Measurements from ENCODE around the gene CRACR2B.

CRACR2B gene

GRCh38 chr11:810040-810567 is 17.6 kb upstream of the CRACR2B start:
- DNase-seq (ENCODE audit: low read depth in 2 of 2, low spot score in 1 of 2), result no peak

DNA sequence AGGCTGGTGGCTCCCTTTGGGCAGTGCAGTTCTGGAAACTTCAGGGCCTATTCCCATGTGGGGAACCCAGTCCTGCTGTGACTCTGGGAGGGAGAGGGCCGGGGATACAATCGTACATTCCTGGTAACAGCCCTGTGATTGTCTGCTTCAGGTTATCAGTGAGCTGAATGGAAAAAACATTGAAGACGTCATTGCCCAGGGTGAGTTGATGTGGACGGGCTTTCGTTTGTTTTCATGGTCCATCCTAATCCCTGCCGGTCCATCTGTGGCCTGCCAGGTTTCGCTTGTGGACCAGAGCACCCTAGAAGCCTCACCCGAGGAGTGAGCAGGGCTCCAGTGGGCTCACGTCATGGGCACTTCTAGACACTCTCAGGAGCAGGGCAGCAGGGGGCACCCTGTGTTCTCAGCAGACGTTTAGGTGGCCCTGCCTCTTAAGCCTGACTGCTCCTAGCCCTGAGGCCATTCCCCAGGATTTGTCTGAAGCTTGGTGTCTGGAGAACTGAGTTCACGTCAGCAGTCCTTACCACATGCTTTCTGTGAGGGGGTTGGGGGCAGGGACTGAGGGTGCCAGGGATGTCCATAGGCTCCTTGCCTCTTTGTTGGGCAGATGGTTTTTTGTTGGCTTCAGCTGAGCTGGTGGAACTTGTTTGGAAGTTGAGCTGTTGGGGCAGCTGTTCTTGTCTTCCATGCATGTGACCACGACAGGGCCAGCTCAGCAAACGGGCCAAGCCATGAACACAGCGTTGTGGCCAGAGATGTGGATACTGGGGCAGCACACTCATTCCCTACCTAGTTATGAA is 16.1 kb upstream of the CRACR2B start:
- DNase-seq (ENCODE audit: low read depth in 2 of 2, low spot score in 1 of 2), result no peak

- DNase-seq (ENCODE audit: low read depth in 2 of 2, low spot score in 1 of 2), result no peak
These were observed 15.3 kb upstream of the CRACR2B start for GRCh38 chr11:812390-812789.

GRCh38 chr11:813072-813455 is 14.7 kb upstream of the CRACR2B start:
- no peak for DNase-seq (ENCODE audit: low read depth in 2 of 2, low spot score in 1 of 2)

- no peak for DNase-seq (ENCODE audit: low read depth in 2 of 2, low spot score in 1 of 2)
These were observed 14.1 kb upstream of the CRACR2B start for GRCh38 chr11:813456-814096.

- no peak for DNase-seq (ENCODE audit: low read depth in 2 of 2, low spot score in 1 of 2)
These were observed 11.9 kb upstream of the CRACR2B start for GRCh38 chr11:815675-816432.

DNA sequence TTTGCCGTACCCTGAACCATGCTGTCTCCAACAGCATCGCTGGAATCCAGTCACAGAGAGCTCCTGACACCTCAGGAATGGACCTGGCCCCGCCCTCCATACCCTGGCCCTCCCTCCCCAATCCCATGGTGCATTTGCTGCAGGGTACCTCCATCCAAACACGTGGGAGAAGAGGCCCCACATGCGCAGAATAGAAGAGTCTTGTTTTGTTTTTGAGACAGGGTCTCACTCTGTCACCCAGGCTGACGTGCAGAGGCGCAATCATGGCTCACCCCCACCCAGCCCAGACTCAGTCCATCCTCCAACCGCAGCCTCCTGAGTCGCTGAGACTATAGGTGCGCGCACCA is 11.3 kb upstream of the CRACR2B start:
- DNase-seq (ENCODE audit: low read depth in 2 of 2, low spot score in 1 of 2), result no peak

DNA sequence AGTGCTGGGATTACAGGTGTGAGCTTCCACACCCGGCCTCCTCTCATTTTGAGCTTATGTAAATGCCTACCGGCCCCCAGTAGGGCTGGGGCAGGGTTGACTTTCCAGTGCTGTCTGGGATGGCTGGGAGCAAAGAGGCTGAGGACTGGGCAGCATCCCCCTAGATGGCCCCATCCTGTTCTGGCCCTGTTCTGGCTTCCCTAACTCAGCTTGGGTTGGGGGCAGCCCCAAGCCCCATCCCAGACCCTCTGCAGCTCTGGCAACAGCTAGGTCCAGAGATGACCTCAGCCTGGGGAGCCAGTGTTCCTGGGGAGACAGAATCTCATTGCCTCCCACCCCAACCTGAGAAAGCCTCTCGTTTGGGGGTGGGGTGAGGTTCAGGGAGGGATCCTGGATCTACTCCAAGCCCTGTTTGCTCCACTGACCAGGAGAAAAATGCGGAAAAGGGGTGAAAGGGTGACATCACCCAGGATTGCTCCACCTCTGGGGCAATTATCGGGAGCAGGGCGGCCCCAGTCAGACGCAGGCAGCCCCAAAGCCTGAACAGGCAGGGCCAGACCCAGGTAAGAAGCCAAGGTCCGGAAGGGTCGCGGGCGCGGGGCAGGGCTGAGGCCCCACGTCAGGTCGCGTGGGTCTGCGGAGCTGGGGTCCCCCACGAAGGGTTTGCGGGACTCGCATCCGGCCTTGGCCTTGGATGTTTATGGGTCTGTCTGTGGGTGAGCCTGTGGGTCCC is 9.2 kb upstream of the CRACR2B start, which contains the start of gene PNPLA2:
Gene PNPLA2, plus strand, starts transcription at position 519 of the 733 bp plus-strand sequence. CDS start 805 bp downstream, outside the sequence.
- DNase-seq (ENCODE audit: low read depth in 2 of 2, low spot score in 1 of 2), result no peak

DNA sequence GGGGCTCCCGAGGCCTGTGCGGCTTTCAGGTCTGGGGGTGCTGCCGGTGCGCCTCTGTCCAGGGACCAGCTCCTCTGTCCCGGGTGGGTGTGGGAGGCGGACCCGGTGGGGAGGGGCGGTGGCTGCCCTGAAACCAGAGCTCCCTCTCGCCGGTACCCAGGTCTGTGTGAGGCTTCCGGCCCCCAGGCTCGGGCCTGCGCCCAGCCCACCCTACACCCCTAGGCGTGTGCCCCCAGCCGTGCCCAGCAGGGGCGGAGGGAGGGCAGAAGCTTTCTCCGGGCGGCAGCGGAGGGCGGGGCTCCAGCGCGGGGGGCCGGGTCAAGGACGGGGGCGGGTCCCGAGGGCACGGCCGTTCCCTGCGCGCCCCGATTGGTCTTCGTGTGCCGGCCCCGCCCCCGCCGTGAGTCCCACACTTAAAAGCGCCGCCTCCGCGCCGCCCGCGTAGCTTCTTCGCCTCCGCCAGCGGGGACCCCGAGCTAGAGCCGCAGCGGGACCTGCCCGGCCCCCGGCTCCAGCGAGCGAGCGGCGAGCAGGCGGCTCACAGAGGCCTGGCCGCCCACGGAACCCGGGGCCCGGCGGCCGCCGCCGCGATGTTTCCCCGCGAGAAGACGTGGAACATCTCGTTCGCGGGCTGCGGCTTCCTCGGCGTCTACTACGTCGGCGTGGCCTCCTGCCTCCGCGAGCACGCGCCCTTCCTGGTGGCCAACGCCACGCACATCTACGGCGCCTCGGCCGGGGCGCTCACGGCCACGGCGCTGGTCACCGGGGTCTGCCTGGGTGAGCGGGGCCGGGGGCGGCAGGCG is 8.4 kb upstream of the CRACR2B start:
- DNase-seq (ENCODE audit: low read depth in 2 of 2, low spot score in 1 of 2), result peak; percentile 81 to 87

- peak; percentile 87 to 92 for DNase-seq (ENCODE audit: low read depth in 2 of 2, low spot score in 1 of 2)
These were observed 7.6 kb upstream of the CRACR2B start for GRCh38 chr11:819943-820649.

GRCh38 chr11:820655-821511 is 6.8 kb upstream of the CRACR2B start:
- DNase-seq (ENCODE audit: low read depth in 2 of 2, low spot score in 1 of 2), result no peak

GRCh38 chr11:821512-822371 is 6.0 kb upstream of the CRACR2B start:
- DNase-seq (ENCODE audit: low read depth in 2 of 2, low spot score in 1 of 2), result no peak

- no peak for DNase-seq (ENCODE audit: low read depth in 2 of 2, low spot score in 1 of 2)
These were observed 4.1 kb upstream of the CRACR2B start for GRCh38 chr11:823441-824291.

DNA sequence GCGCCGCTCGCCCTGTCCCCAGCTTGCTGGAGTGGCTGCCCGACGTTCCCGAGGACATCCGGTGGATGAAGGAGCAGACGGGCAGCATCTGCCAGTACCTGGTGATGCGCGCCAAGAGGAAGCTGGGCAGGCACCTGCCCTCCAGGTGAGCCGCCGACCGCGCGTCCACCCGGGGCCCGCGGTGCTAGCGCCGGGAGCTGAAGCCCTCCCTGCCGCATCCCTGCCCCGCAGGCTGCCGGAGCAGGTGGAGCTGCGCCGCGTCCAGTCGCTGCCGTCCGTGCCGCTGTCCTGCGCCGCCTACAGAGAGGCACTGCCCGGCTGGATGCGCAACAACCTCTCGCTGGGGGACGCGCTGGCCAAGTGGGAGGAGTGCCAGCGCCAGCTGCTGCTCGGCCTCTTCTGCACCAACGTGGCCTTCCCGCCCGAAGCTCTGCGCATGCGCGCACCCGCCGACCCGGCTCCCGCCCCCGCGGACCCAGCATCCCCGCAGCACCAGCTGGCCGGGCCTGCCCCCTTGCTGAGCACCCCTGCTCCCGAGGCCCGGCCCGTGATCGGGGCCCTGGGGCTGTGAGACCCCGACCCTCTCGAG is 3.3 kb upstream of the CRACR2B start:
- no peak for DNase-seq (ENCODE audit: low read depth in 2 of 2, low spot score in 1 of 2)

GRCh38 chr11:824942-825341 is 2.8 kb upstream of the CRACR2B start:
- DNase-seq (ENCODE audit: low read depth in 2 of 2, low spot score in 1 of 2), result no peak
